Activated T-cell treated with anti-CD3 and anti-CD28 coated beads, Interleukin-2, amount 50 U/mL, for 72 hours (primary cell): ENCODE data around the gene EDC4. TPM values are rescaled to one million over a fixed set of nuclear protein-coding genes. Genes with fewer than 3 reads are reported as not detected.

Experiments used
- ATAC-seq, 2 donors: fragments of 150-1000 bp; cut with Tn5 transposase; replicated peaks in 1 of 2; 2 replicates each; pipeline ENCODE4 v1.10.0; 2021; ENCODE audit warnings: moderate library complexity in 2 of 2, mild to moderate bottlenecking in 1 of 2
- DNase-seq, 2 donors: peaks; one replicate each; pipeline ENCODE4 v3.0.0; 2021 to 2022; ENCODE audit warnings: mixed read lengths in 1 of 2
- H3K27ac Mint-ChIP-seq: one replicate; pipeline ENCODE4 v1.8.0; 2022; ENCODE audit warnings: mild to moderate bottlenecking, moderate library complexity, mixed read lengths
- H3K27me3 Mint-ChIP-seq: one replicate; pipeline ENCODE4 v1.8.0; 2022; ENCODE audit warnings: low read depth, mixed read lengths
- H3K36me3 Mint-ChIP-seq, 2 donors: one replicate each; pipeline ENCODE4 v1.8.0; 2022; ENCODE audit warnings: mixed read lengths in 2 of 2, mild to moderate bottlenecking in 1 of 2; ENCODE audit not compliant: insufficient read depth in 2 of 2
- H3K4me1 Mint-ChIP-seq: one replicate; pipeline ENCODE4 v1.8.0; 2022; ENCODE audit warnings: low read depth, mixed read lengths
- H3K4me3 Mint-ChIP-seq, 2 donors: one replicate each; pipeline ENCODE4 v1.8.0; 2022; ENCODE audit warnings: mild to moderate bottlenecking in 2 of 2, mixed read lengths in 2 of 2, moderate library complexity in 2 of 2
- H3K9me3 Mint-ChIP-seq, 2 donors: one replicate each; pipeline ENCODE4 v1.8.0; 2022; ENCODE audit warnings: mixed read lengths in 2 of 2
- total RNA-seq, 2 donors: library from RNA; stranded (reverse); gene quantifications; one replicate each; pipeline ENCODE4 v1.2.3, GENCODE V29; 2022

EDC4 gene
- total RNA-seq, 2 donors from 2014 or later: 82.9 to 86.4 TPM

DNA sequence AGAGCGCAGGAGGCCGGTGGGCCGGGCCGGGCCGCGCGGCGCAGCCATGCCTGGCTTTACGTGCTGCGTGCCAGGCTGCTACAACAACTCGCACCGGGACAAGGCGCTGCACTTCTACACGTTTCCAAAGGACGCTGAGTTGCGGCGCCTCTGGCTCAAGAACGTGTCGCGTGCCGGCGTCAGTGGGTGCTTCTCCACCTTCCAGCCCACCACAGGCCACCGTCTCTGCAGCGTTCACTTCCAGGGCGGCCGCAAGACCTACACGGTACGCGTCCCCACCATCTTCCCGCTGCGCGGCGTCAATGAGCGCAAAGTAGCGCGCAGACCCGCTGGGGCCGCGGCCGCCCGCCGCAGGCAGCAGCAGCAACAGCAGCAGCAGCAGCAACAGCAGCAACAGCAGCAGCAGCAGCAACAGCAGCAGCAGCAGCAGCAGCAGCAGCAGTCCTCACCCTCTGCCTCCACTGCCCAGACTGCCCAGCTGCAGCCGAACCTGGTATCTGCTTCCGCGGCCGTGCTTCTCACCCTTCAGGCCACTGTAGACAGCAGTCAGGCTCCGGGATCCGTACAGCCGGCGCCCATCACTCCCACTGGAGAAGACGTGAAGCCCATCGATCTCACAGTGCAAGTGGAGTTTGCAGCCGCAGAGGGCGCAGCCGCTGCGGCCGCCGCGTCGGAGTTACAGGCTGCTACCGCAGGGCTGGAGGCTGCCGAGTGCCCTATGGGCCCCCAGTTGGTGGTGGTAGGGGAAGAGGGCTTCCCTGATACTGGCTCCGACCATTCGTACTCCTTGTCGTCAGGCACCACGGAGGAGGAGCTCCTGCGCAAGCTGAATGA is 30.1 kb upstream of the EDC4 start:
- peaks cover 47% of the 10 kb centered on the region for H3K4me1 Mint-ChIP-seq
- peak overlapping the region; percentile 92 to 98 for H3K4me3 Mint-ChIP-seq
- no peaks in the 10 kb centered on the region for H3K9me3 Mint-ChIP-seq

DNA sequence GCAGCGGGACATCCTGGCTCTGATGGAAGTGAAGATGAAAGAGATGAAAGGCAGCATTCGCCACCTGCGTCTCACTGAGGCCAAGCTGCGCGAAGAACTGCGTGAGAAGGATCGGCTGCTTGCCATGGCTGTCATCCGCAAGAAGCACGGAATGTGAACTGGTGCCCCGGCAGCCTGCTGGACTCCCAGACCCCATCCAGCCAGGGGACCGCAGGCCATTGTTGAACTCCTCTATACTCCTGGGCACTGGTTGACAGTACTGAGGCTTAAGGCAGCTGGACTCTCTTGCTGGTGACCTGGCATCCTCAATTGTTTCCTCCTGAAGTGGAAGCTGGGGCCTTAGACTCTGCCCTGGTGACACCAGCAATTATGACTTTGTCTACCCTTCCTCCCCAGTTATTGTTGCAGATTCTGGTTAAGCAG is 29.5 kb upstream of the EDC4 start:
- H3K27me3 Mint-ChIP-seq: no peaks in the 10 kb centered on the region
- no peak for DNase-seq
- peak overlapping the region; percentile 92 to 98 for H3K4me3 Mint-ChIP-seq
- no peak for ATAC-seq
- no peaks in the 10 kb centered on the region for H3K9me3 Mint-ChIP-seq
- H3K36me3 Mint-ChIP-seq: peaks cover 3 to 5% of the 10 kb centered on the region in 2 donors
- H3K4me1 Mint-ChIP-seq: peaks cover 53% of the 10 kb centered on the region
- peak overlapping the region; percentile 89 for H3K27ac Mint-ChIP-seq

More for the DNA sequence above, 30.1 kb upstream of the EDC4 start:
- Mint-ChIP-seq H3K36me3 (peaks cover 3 to 5% of the 10 kb centered on the region in 2 donors), H3K27me3 (no peaks in the 10 kb centered on the region), H3K27ac (peak overlapping the region; percentile 88)
- DNase-seq (peak; percentile 69 to 76), ATAC-seq (peak; percentile 29 to 35)

DNA sequence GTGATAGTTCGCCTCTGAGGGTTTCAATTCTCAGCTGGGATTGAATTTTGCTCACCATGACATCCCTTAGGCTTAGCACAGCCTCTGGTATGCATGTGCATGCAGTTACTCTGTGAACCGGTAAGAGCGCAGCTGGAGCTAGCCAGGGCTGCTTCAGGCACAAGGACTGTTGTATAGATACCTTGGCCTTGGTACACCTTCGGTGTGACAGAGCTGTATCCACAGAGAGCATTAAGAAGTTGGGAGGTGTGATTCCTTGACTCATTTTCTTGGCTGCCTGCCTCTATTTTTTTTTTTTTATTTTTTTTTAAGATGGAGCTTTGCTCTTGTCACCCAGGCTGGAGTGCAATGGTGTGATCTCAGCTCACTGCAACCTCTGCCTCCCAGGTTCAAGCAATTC is 28.4 kb upstream of the EDC4 start:
- H3K4me1 Mint-ChIP-seq: peaks cover 55% of the 10 kb centered on the region
- H3K4me3 Mint-ChIP-seq: peak overlapping the region; percentile 98 to 100
- H3K36me3 Mint-ChIP-seq: peaks cover 3 to 5% of the 10 kb centered on the region in 2 donors
- DNase-seq (no peak), ATAC-seq (no peak)
- H3K27ac Mint-ChIP-seq: peak overlapping the region; percentile 75
- no peaks in the 10 kb centered on the region for H3K27me3 Mint-ChIP-seq
- no peaks in the 10 kb centered on the region for H3K9me3 Mint-ChIP-seq

DNA sequence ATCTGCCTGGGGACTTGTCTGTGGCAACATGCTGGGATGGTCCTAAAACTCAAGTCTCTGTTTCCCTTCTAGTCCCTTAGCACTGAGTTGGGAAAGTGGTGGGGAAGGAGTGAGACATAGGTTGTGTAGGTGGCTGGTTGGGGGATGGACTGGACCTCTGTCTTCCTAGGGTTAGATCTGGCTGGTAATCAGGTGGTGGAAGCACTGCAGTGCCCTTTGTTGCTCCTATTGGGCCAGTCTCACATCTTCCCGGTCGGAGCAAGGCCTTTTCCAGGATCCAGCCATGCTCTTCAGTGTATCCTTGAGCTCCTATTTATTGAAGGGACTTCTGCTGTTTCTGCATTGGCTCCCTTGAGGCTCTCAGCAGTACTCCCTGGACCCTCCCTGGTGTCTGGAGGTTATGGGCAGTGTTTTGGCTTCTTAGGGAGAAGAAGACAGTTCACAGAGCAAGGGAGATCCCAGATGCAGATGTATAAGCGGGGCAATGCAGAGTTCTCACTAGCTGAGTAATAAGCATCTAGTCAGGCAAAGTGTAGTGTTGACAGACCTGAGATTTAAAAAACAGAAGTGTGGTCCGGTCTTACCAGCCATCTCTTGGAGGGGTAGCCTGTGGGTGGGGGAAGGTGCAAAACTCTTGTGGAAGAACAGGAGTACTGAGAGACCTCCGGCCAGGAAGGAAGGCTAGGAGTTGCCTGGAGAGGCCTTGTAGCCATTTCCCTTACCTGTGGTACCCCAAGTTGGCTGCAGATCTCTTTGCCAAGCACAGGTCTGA is 27.4 kb upstream of the EDC4 start:
- peak overlapping the region; percentile 95 for H3K27ac Mint-ChIP-seq
- H3K9me3 Mint-ChIP-seq: no peaks in the 10 kb centered on the region
- H3K36me3 Mint-ChIP-seq: peaks cover 5% of the 10 kb centered on the region in 2 donors
- ATAC-seq (no peak), DNase-seq (no peak)
- H3K4me1 Mint-ChIP-seq: peaks cover 62% of the 10 kb centered on the region
- peak overlapping the region; percentile 98 to 100 for H3K4me3 Mint-ChIP-seq
- no peaks in the 10 kb centered on the region for H3K27me3 Mint-ChIP-seq

DNA sequence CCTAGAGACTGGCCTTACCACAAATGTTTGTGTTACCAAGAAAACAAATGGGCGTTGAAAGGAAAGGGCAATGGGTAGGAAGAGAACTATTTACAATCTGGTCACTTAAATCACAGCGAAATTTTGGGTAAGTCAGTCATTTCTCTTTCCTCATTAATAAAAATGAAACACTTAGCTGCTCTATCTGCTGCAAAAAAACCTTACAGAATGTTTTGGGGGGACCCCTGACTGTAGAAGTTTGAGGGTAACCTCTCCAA is 26.9 kb upstream of the EDC4 start:
- H3K4me1 Mint-ChIP-seq: peaks cover 62% of the 10 kb centered on the region

DNA sequence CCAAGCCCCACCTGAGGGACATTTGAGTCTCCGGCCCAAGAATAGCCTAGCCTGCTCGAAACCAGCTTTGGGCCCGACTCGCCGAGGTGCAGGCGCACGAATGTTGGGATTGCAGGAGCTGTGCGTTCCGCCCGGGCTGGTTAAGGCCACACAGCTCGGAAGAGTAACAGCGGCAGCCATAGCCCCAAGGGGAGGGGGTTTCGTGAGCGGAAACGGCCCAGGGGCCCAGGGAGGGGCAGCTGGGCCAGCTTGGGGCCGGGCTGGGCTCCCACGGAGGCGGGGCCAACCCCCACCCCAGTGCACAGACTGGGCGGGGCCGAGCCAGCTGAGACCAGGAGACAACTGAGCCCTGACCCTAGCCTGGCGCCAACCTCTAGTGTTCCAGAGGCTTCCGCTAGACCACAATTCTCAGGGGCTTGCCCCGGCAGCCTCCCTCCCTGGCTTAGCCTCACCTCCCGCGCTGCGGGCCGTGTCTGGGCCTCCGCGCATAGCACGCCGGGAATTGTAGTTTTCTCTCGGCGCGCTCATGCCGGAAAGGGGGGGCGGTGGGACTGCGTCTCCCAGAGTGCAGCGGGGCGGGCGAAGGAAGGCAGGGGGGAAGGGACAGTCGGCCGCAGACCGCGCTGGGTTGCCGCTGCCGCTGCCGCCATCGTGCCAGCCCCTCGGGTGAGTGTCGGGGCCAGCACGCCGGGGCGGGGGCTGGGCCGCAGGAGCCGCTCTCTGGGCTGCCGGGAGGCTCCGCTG is 26.4 kb upstream of the EDC4 start, which contains the start of gene NUTF2:
Gene NUTF2, plus strand, starts transcription at position 614 of the 744 bp plus-strand sequence. CDS start 18,198 bp downstream, outside the sequence.
- DNase-seq: peak; percentile 97
- H3K4me3 Mint-ChIP-seq: peak within 1 kb of the TSS; percentile 98 to 100
- H3K36me3 Mint-ChIP-seq: peaks cover 5% of the 10 kb centered on the region in 2 donors
- peak within 1 kb of the TSS; percentile 95 for H3K27ac Mint-ChIP-seq
- peak; percentile 72 to 73 for ATAC-seq
- peaks cover 59% of the 10 kb centered on the region for H3K4me1 Mint-ChIP-seq
- no peaks in the 10 kb centered on the region for H3K27me3 Mint-ChIP-seq
- H3K9me3 Mint-ChIP-seq: no peaks in the 10 kb centered on the region

More for the DNA sequence above, 26.9 kb upstream of the EDC4 start:
- Mint-ChIP-seq H3K9me3 (no peaks in the 10 kb centered on the region), H3K36me3 (peaks cover 5% of the 10 kb centered on the region in 2 donors), H3K4me3 (peak overlapping the region; percentile 98 to 100), H3K27ac (peak overlapping the region; percentile 95), H3K27me3 (no peaks in the 10 kb centered on the region)
- DNase-seq (no peak), ATAC-seq (no peak)

DNA sequence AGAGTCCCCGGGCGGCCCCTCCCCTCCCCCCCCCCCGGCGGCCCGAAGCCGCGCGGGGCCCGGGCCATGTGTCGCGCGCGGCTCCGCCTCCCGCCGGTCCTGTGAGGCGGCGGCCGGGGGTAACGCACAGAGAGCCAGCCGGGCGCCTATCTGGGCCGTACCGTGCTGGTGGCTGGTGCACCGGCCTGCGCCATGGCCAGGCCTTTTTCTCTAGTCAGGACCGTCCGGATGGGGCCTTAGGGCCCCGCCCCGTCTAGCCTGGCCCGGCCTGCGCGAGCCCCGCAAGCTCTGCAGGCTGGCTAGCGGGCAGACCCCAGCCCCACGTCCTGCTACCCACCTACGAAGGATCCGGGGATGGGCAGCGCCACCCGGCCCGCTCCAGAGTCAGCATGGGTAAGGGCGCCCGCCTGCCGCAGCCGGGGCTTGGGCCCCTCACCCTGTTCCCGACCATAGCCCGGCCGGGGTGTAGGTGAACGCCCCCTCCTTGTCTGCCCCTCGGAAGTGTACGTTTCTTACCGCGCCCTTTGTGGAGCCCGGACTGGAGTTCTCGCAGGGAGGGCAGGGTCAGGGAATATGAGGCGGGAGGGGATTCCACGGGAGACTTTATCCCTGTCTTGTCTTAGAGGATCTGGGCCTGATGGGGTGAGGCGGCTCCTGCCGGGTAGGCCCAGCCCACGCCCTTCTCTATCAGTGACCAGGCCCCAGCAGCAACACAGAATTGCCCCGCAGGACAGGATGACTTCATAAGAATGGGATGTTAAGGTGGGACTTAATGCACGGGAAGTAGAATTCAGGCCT is 25.6 kb upstream of the EDC4 start, which contains the start of gene CENPT:
Gene CENPT, minus strand, starts transcription at position 630 of the 798 bp plus-strand sequence. CDS start 13,834 bp downstream, outside the sequence.
- Mint-ChIP-seq H3K27ac (peak within 1 kb of the TSS; percentile 82), H3K4me3 (peak within 1 kb of the TSS; percentile 98 to 100), H3K9me3 (no peaks in the 10 kb centered on the region), H3K36me3 (peaks cover 5% of the 10 kb centered on the region in 2 donors), H3K27me3 (no peaks in the 10 kb centered on the region), H3K4me1 (peaks cover 57% of the 10 kb centered on the region)
- ATAC-seq (peak; percentile 48 to 50), DNase-seq (no peak)

DNA sequence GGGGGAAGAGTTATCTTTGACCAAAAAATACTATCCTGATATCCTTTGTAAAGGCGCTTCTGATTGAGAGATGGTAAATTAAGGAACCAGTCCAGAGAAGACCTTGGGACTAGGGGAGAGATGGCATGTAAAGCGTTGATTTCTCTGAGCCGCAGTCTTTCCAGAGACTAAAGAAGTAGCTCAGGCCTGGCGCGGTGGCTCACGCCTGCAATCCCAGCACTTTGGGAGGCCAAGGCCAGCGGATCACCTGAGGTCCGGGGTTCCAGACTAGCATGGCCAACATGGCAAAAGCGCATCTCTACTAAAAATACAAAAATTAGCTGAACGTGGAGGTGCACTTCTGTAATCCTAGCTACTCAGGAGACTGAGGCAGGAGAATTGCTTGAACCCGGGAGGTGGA is 24.7 kb upstream of the EDC4 start:
- Mint-ChIP-seq H3K4me3 (peak overlapping the region; percentile 82 to 84), H3K36me3 (peaks cover 4 to 5% of the 10 kb centered on the region in 2 donors), H3K27ac (no peak overlapping the region), H3K27me3 (no peaks in the 10 kb centered on the region), H3K9me3 (no peaks in the 10 kb centered on the region), H3K4me1 (peaks cover 51% of the 10 kb centered on the region)
- no peak for ATAC-seq
- no peak for DNase-seq

DNA sequence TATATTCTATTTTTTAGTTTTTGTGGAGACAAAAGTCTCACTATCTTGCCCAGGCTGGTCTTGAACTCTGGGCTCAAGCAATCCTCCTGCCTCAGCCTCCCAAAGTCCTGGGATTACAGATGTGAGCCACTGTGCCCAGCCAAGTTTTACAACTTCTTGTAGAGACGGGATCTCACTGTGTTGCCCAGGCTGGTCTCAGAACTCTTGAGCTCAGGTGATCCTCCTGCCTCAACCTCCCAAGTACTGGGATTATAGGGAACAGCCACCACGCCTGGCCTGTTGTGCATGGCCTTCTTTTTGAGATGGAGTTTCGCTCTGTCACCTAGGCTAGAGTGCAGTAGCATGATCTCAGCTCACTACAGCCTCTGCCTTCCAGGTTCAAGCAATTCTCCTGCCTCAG is 19.2 kb upstream of the EDC4 start:
- H3K9me3 Mint-ChIP-seq: no peaks in the 10 kb centered on the region
- no peak overlapping the region for H3K27ac Mint-ChIP-seq
- no peak overlapping the region for H3K4me3 Mint-ChIP-seq
- no peaks in the 10 kb centered on the region for H3K27me3 Mint-ChIP-seq
- DNase-seq (no peak), ATAC-seq (no peak)
- peaks cover 48% of the 10 kb centered on the region for H3K4me1 Mint-ChIP-seq
- H3K36me3 Mint-ChIP-seq: peaks cover 0 to 5% of the 10 kb centered on the region in 2 donors

DNA sequence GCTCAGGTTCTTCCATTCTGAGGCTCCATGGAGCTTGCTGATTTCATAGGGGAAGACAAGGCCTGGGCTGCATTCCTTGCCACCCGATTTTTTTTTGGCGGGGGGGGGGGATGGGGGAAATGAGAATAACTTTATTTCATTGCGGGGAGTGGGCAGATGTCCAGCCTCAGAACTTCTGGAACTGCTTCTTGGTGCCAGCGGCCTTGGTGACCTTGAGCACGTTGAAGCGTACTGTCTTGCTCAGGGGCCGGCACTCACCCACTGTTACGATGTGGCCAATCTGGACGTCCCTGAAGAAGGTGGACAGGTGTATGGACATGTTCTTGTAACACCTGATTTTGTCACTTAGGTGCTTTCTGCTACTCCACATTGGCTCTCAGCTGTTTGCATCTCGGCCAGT is 17.1 kb upstream of the EDC4 start:
- H3K27ac Mint-ChIP-seq: no peak overlapping the region

DNA sequence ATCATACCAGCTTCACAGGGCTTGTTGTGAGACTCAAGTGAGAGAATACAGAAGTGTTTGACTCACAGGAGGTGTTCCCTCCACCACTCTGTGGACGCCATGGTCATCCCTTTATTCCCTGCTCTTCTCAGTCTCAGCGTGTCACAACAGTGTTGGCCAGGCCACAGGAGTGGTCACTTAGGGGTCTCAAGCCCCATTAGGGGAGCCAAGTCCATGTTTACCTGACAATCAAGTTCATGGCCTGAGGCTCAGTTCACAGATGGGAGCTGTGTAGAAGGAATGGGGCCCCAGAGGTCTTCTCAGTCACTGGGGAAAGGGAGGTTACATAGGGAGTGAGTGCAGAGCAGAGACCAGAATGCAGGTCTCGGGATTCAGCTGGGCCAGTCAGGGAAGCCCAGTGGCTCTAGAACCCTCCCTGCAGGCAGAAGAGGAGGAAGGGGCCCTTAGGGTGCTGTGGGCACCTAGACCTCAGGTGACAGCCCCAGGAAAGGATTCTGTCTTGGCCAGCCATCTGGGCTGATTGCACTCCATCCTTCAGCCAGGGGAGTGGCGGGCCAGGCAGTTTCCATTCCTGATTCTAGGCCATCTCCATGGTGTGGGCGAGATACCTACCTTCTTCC is 15.8 kb upstream of the EDC4 start:
- no peaks in the 10 kb centered on the region for H3K9me3 Mint-ChIP-seq
- peak overlapping the region; percentile 60 for H3K27ac Mint-ChIP-seq
- H3K36me3 Mint-ChIP-seq: peaks cover 0 to 4% of the 10 kb centered on the region in 2 donors
- no peak for DNase-seq
- H3K27me3 Mint-ChIP-seq: no peaks in the 10 kb centered on the region
- no peak for ATAC-seq
- peaks cover 46% of the 10 kb centered on the region for H3K4me1 Mint-ChIP-seq
- H3K4me3 Mint-ChIP-seq: no peak overlapping the region

More for the DNA sequence above, 17.1 kb upstream of the EDC4 start:
- H3K36me3 Mint-ChIP-seq: peaks cover 0 to 4% of the 10 kb centered on the region in 2 donors
- peaks cover 41% of the 10 kb centered on the region for H3K4me1 Mint-ChIP-seq
- no peak overlapping the region for H3K4me3 Mint-ChIP-seq
- no peaks in the 10 kb centered on the region for H3K27me3 Mint-ChIP-seq
- ATAC-seq (no peak), DNase-seq (no peak)
- no peaks in the 10 kb centered on the region for H3K9me3 Mint-ChIP-seq
